HUES64 (cell line): ENCODE measurements around the gene LCA5L.

Experiments
- H3K27ac ChIP-seq: 2 replicates; pipeline ENCODE4 v1.7.0; 2013; ENCODE audit warnings: low read depth, low read length, inconsistent platforms
- H3K27me3 ChIP-seq: 2 replicates; pipeline ENCODE4 v1.6.1; 2013; ENCODE audit warnings: mild to moderate bottlenecking, low read length; ENCODE audit not compliant: insufficient read depth
- H3K36me3 ChIP-seq: 2 replicates; pipeline ENCODE4 v1.6.1; 2013; ENCODE audit warnings: mild to moderate bottlenecking, low read length; ENCODE audit not compliant: insufficient read depth
- H3K4me1 ChIP-seq: 2 replicates; pipeline ENCODE4 v1.6.1; 2013; ENCODE audit warnings: mild to moderate bottlenecking, low read length, moderate library complexity; ENCODE audit not compliant: insufficient read depth
- H3K4me3 ChIP-seq: 2 replicates; pipeline ENCODE4 v1.5.1; 2013; ENCODE audit warnings: mild to moderate bottlenecking, low read length, moderate library complexity
- H3K9ac ChIP-seq: 2 replicates; pipeline ENCODE4 v1.6.1; 2013; ENCODE audit warnings: mild to moderate bottlenecking, low read depth, low read length
- H3K9me3 ChIP-seq: 2 replicates; pipeline ENCODE4 v1.6.1; 2013; ENCODE audit warnings: low read depth, low read length; ENCODE audit not compliant: insufficient read depth
- WGBS: fragments of 150-250, 120-280 bp; methylation state at CpG from one replicate; pipeline ENCODE4 v1.1.7; 2013; ENCODE audit warnings: missing lambda C conversion rate; 5-methylcytosine and 5-hydroxymethylcytosine counted together

The LCA5L gene

DNA sequence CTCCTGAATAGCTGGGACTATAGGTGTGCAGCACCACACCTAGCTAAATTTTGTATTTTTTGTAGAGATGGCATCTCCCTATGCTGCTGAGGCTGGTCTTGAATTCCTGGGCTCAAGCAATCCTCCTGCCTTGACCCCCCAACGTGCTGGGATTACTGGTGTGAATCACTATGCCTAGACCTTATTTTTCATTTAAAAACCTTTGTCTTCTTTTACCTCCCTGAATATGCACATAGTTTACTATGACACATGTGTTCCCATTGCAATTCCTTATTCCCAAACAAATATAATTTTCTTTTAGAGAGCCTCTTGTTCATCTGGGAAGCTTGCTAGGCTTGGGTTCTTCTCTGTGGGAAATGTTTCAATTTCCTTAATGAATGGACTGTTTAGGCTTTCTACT is 23.0 kb upstream of the LCA5L start:
- no peaks in the 10 kb centered on the region for H3K9me3 ChIP-seq
- H3K4me3 ChIP-seq = no peak overlapping the region
- H3K27me3 ChIP-seq = no peaks in the 10 kb centered on the region
- H3K27ac ChIP-seq = no peak overlapping the region
- no peaks in the 10 kb centered on the region for H3K36me3 ChIP-seq
- H3K4me1 ChIP-seq = peaks cover 3% of the 10 kb centered on the region; the same call in 1 of the 2 replicates
- 58% methylated on average over 1 of the region's 1 CpG for WGBS
- H3K9ac ChIP-seq = no peak overlapping the region

DNA sequence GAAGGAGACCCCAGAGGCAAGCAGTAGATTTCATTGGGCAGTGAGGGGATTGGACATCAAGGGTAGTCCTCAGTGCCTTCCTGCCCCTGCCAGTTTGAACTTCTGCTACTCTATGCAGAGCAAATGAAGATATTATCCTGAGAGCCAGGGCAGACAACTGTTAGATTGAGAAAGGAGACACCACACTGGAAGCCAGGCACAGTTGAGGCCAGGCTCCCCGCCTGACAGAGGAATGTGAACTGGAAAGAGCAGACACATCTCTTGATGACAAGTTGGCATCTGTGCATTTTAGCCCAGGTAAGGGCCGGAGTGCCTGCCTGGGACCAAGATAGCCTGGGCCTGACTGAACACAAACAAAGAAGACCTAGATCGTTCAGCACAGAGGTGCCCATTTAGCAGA is 22.2 kb upstream of the LCA5L start:
- Histone ChIP-seq H3K36me3 (no peaks in the 10 kb centered on the region), H3K27ac (no peak overlapping the region), H3K9me3 (no peaks in the 10 kb centered on the region), H3K4me3 (no peak overlapping the region), H3K4me1 (peaks cover 3% of the 10 kb centered on the region; the same call in 1 of the 2 replicates), H3K27me3 (no peaks in the 10 kb centered on the region), H3K9ac (no peak overlapping the region)
- 89% methylated on average over 3 of the region's 3 CpGs for WGBS

DNA sequence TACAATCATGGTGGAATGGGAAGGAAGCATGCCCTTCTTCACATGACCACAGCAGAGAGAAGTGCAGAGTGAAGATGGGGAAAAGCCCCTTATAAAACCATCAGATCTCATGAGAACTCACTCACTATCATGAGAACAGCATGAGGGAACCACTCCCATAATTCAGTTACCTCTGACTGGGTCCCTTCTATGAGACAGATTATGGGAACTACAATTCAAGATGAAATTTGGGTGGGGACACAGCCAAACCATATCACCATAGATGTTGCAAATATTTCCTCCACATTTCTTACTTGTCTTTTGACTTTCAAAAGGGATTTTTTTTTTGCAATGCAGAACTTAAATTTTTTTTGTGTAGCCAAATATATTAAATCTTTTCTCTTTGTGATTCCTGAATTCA is 21.0 kb upstream of the LCA5L start:
- Histone ChIP-seq H3K27ac (no peak overlapping the region), H3K4me1 (no peaks in the 10 kb centered on the region), H3K9ac (no peak overlapping the region), H3K27me3 (no peaks in the 10 kb centered on the region), H3K36me3 (no peaks in the 10 kb centered on the region), H3K4me3 (no peak overlapping the region), H3K9me3 (no peaks in the 10 kb centered on the region)

DNA sequence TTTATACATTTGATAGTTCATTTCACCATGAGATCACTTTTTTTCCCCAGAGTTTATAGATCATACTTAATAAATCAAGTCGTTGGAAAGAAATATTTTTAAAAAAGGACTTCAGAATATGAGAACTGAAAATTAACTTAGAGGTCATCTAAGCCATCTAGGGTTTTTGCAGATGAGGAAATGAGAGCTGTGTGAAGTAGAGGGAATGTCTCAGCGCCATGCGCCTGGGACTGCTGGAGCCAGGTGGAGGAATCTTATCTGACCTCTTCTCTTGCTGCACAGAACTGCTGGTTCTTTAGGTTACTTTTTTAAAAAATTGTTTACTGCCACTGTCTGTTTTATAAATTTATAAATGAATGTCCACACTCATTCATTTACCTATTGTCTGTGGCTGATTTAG is 17.7 kb upstream of the LCA5L start:
- WGBS = 94% methylated on average over 3 of the region's 3 CpGs
- no peak overlapping the region for H3K4me3 ChIP-seq

DNA sequence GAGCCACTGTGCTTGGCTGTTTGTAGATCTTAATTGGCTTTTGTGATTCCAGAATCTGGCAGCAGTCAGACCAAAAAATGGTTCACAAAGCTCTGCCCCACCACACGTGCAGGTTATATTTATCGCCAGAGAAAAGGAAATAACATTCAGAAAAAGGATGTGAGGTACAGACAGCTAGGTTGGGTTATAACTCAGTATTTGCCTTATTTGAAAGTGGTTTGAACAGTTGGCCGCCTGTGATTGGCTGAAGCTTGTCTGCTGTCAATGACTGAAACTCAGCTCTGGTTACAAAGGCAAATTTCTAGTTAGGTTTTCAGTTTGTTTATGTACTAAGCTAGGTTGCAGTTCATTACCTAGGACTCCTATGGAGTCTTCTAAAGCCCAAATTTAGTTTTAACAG is 15.8 kb upstream of the LCA5L start:
- Histone ChIP-seq H3K4me1 (no peaks in the 10 kb centered on the region), H3K27ac (no peak overlapping the region), H3K27me3 (no peaks in the 10 kb centered on the region), H3K36me3 (no peaks in the 10 kb centered on the region), H3K9me3 (no peaks in the 10 kb centered on the region), H3K9ac (no peak overlapping the region), H3K4me3 (no peak overlapping the region)
- 93% methylated on average over 3 of the region's 3 CpGs for WGBS

More for the DNA sequence above, 17.7 kb upstream of the LCA5L start:
- Histone ChIP-seq H3K4me1 (no peaks in the 10 kb centered on the region), H3K9me3 (no peaks in the 10 kb centered on the region), H3K27ac (no peak overlapping the region), H3K27me3 (no peaks in the 10 kb centered on the region), H3K36me3 (no peaks in the 10 kb centered on the region), H3K9ac (no peak overlapping the region)

DNA sequence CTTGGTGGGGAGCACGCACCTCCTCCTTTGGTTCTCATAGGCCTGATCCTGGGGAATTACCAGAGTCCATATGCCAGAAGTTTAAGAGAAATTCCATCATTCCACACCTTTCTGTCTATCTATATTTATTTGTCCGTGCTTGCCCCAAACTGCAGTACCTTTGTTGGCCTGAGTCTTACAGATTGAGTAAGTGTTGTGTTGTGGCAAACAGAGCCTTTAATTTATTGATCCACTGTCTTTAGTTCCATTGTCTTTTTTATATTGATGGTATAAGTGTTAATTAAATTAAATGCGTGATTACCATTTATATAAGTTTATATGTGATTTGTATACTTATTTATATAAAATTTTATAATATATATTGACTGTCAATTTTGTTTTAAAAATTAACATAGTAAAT is 11.1 kb upstream of the LCA5L start:
- no peak overlapping the region for H3K9ac ChIP-seq
- H3K36me3 ChIP-seq = no peaks in the 10 kb centered on the region
- H3K27me3 ChIP-seq = no peaks in the 10 kb centered on the region
- H3K4me3 ChIP-seq = no peak overlapping the region
- no peak overlapping the region for H3K27ac ChIP-seq
- peaks cover 12% of the 10 kb centered on the region for H3K4me1 ChIP-seq
- no peaks in the 10 kb centered on the region for H3K9me3 ChIP-seq
- WGBS = 89% methylated on average over 1 of the region's 3 CpGs

DNA sequence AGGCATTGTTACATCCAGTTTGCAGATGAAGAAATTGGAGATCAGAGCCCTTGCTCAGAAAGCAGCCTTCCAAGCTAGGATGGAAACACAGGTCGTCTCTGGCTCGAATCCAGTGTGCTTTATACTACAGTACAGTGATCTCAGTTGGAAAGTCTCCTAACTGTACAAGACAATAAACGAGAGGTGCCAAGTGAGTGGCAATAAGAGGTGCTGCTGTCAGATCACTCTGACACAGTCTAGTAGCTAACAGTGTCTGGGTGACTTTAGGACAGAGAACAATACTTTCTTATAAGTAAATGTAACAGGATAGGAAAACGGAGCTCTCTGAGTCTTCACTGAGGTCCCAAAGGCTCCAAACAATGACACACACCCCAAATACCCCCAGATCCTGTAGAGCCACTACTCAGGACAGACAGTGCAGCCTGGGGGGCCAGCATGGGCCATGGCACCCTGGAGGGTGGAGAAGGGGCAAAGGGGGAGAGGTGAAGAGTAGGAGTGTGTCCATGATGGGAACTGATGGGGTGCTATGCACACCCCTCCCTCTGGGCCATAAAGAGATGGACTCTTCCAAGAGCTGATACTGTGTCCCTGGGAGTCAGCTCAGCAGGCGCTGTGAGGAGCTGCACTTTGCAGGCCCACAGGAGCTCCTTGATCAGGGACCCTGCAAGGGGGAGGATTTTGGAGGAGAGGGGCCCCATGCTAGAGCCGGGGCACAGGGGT is 9.5 kb upstream of the LCA5L start:
- Histone ChIP-seq H3K9ac (no peak overlapping the region), H3K9me3 (no peaks in the 10 kb centered on the region), H3K27ac (no peak overlapping the region), H3K27me3 (no peaks in the 10 kb centered on the region), H3K4me3 (no peak overlapping the region), H3K4me1 (peaks cover 25% of the 10 kb centered on the region), H3K36me3 (no peaks in the 10 kb centered on the region)
- WGBS = 77% methylated on average over 6 of the region's 6 CpGs

DNA sequence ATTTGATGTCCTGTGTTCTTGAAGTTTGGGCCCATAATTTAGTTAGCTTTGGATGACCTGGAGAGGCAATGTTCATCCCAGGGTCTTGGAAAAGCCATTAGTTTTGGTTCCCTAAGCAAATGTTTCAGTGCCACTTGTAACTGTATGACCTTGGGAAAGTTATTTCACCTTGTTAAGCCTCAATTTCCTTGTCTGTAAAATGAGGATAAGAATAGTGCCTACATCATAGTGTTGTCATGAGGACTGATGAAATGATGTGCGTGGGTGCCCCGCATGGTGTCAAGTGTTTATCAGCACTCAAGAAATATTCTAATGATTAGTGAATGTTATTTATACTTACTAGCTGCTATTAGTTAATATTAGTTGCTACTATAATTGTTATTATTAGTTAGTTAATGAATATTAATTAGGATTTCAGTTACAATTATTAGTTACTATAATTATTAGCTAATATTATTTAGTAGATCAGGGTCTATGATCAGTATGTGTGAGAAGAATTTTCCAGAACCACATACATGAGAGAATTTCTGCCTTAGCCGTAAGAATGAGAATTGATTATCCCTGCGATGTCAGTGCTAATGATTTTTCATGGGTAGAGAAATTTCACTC is 8.1 kb upstream of the LCA5L start:
- 95% methylated on average over 4 of the region's 4 CpGs for WGBS
- Histone ChIP-seq H3K36me3 (no peaks in the 10 kb centered on the region), H3K4me3 (no peak overlapping the region), H3K27me3 (no peaks in the 10 kb centered on the region), H3K9me3 (no peaks in the 10 kb centered on the region), H3K27ac (no peak overlapping the region), H3K4me1 (peaks cover 26% of the 10 kb centered on the region), H3K9ac (no peak overlapping the region)

DNA sequence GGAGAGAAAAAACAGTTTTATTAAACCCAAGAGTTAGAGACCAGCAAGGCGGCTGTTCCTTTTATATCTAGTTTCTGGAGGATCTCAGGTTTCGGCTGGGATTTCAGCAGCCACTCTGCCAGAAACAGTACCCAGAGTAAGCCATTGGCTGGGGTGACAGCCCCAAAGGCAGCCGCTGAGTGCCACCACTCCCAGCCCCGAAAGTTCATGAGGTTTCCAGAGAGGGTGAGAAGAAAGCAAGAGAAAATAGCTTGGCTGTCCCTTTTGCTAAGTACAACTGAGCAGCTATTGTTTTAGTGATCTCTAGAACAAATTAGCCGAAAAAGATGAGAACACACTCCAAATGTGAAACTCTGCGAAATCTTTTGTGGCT is 7.4 kb upstream of the LCA5L start:
- H3K4me3 ChIP-seq = no peak overlapping the region
- H3K27me3 ChIP-seq = no peaks in the 10 kb centered on the region
- 86% methylated on average over 6 of the region's 6 CpGs for WGBS
- no peaks in the 10 kb centered on the region for H3K36me3 ChIP-seq
- H3K9me3 ChIP-seq = no peaks in the 10 kb centered on the region
- H3K4me1 ChIP-seq = peaks cover 26% of the 10 kb centered on the region
- no peak overlapping the region for H3K9ac ChIP-seq
- no peak overlapping the region for H3K27ac ChIP-seq

DNA sequence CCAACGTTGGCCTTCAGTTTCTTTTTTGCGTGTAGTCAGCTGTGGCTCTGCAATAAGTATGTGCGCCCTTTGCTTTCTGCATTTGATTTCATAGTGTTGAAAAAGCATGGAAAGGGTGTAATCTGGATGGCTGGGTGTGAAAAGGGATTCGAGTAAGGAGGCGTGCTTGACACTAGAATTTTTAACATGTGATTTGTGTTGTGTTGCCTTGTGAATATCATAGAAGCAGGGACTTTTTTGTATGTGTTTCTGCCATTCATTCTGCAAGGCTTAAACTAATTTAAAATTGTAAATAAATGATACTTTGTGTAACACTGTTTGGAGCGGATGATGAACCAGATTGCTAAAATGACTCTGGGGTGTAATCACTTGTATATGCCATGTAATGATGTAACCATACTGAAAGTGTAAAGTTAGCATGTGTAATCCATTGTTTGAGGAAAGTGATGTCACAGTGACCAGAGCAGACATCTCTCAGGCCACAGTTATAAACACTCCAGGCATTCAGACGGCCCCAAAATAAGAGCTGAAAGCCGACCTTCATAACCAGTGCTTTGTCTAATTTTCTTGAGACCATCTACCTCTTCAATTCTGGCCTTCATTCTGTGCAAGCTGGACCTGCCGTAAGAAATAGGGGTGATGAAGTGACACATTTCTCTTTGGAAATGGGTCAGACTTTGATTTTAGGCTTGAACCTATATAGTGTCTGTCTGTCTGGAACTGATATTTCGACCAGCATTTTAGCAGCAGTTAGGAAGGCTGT is 6.8 kb upstream of the LCA5L start:
- WGBS = 81% methylated on average over 10 of the region's 10 CpGs
- Histone ChIP-seq H3K4me3 (peak overlapping the region; percentile 38), H3K4me1 (peaks cover 26% of the 10 kb centered on the region), H3K36me3 (no peaks in the 10 kb centered on the region), H3K27me3 (no peaks in the 10 kb centered on the region), H3K9me3 (no peaks in the 10 kb centered on the region), H3K9ac (peak overlapping the region; percentile 32; the same call in 1 of the 2 replicates), H3K27ac (no peak overlapping the region)
